PC-9 (cell line): Measurements from ENCODE around the gene ADAMTS8.

Experiments used
- CTCF ChIP-seq: fragments of 200-600 bp; sonication (generic); conservative IDR thresholded peaks from 2 replicates; pipeline ENCODE4 v1.6.1; 2017; ENCODE audit warnings: mixed run types, antibody characterized with exemption, mild to moderate bottlenecking, moderate library complexity
- EZH2 ChIP-seq: fragments of 200-600 bp; sonication (generic); IDR thresholded peaks from 2 replicates; pipeline ENCODE4 v1.8.0; 2017; ENCODE audit warnings: antibody characterized with exemption, low read depth

GRCh38 chr11:130407978-130408377 lies 20.4 kb downstream of the ADAMTS8 start:
- TF ChIP-seq CTCF: no peak
- TF ChIP-seq EZH2: no peak
